DND-41 (cell line): ENCODE data around the gene PCK2.

Source experiments
- EZH2 ChIP-seq: IDR thresholded peaks from 3 replicates; pipeline ENCODE4 v1.6.1; 2012; ENCODE audit warnings: borderline replicate concordance, low read depth, mild to moderate bottlenecking, moderate library complexity, low read length, inconsistent platforms; ENCODE audit not compliant: severe bottlenecking
- TF ChIP-seq, protein P1 (sequence below): IDR thresholded peaks from 2 replicates; pipeline ENCODE4 v1.5.1; 2012; ENCODE audit warnings: borderline replicate concordance, low read length, moderate library complexity, mild to moderate bottlenecking; ENCODE audit not compliant: poor library complexity, severe bottlenecking; ENCODE audit errors: extremely low read depth

DNA sequence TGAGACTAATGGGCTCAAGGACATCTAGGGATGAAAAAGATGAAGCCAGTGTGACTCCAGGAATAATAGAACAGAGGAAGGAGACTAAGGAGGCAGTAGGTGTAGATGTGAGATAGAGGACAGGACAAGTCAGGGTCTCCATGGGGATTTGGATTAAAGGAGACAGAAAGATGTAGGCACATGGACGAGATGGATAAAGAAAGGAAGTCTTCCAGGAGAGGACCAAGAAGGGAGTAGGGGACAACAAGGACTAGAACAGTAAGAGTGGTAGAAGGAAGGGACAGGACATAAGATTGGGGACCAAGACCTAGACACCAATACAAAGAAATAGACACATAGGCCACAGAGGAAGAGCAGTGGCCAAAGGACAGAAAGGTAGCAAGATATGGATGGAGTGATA, 7.1 kb upstream of the PCK2 start:
- TF ChIP-seq, protein P1, sequence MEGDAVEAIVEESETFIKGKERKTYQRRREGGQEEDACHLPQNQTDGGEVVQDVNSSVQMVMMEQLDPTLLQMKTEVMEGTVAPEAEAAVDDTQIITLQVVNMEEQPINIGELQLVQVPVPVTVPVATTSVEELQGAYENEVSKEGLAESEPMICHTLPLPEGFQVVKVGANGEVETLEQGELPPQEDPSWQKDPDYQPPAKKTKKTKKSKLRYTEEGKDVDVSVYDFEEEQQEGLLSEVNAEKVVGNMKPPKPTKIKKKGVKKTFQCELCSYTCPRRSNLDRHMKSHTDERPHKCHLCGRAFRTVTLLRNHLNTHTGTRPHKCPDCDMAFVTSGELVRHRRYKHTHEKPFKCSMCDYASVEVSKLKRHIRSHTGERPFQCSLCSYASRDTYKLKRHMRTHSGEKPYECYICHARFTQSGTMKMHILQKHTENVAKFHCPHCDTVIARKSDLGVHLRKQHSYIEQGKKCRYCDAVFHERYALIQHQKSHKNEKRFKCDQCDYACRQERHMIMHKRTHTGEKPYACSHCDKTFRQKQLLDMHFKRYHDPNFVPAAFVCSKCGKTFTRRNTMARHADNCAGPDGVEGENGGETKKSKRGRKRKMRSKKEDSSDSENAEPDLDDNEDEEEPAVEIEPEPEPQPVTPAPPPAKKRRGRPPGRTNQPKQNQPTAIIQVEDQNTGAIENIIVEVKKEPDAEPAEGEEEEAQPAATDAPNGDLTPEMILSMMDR = no peak
- no peak for TF ChIP-seq EZH2
